HG02798 (cell line): ENCODE data around the gene STEAP2.
A peak's percentile ranks its signal among the peaks of the same experiment; 100 is the strongest.
"Not testable (repeated sequence)": the region's sequence is repeated elsewhere in the genome, so short reads cannot be mapped to it uniquely, and the experiment has no call there.

Experiments
- ATAC-seq: cut with Tn5 transposase; IDR thresholded peaks from one replicate; pipeline ENCODE4 v1.9.1; 2021; ENCODE audit warnings: mild to moderate bottlenecking; ENCODE audit not compliant: unreplicated experiment, poor library complexity

STEAP2 gene

DNA sequence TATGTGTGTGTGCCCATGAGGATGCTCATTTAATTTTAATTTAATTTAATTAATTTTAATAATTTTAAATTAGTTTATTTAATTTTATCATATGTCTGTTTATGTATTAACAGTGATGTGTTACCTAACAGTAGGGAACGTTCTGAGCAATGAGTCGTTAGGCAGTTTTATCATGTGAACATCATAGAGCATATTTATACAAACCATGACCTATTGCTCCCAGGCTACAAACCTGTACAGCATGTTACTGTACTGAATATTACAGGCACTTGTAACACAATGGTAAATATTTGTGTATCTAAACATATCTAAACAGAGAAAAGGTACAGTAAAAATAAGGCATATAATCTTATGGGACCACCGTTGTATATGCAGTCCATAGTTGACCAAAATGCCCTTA, 19.8 kb downstream of the STEAP2 start:
- ATAC-seq = no peak

DNA sequence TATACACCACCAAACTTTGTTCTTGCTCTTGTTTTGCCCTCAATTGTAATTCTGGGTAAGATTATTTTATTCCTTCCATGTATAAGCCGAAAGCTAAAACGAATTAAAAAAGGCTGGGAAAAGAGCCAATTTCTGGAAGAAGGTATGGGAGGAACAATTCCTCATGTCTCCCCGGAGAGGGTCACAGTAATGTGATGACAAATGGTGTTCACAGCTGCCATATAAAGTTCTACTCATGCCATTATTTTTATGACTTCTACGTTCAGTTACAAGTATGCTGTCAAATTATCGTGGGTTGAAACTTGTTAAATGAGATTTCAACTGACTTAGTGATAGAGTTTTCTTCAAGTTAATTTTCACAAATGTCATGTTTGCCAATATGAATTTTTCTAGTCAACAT, 20.9 kb downstream of the STEAP2 start:
- no peak for ATAC-seq

DNA sequence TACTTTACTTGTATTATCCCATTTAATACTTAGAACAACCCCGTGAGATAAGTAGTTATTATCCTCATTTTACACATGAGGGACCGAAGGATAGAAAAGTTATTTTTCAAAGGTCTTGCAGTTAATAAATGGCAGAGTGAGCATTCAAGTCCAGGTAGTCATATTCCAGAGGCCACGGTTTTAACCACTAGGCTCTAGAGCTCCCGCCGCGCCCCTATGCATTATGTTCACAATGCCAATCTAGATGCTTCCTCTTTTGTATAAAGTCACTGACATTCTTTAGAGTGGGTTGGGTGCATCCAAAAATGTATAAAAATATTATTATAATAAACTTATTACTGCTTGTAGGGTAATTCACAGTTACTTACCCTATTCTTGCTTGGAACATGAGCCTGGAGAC, 22.0 kb downstream of the STEAP2 start:
- ATAC-seq = no peak

DNA sequence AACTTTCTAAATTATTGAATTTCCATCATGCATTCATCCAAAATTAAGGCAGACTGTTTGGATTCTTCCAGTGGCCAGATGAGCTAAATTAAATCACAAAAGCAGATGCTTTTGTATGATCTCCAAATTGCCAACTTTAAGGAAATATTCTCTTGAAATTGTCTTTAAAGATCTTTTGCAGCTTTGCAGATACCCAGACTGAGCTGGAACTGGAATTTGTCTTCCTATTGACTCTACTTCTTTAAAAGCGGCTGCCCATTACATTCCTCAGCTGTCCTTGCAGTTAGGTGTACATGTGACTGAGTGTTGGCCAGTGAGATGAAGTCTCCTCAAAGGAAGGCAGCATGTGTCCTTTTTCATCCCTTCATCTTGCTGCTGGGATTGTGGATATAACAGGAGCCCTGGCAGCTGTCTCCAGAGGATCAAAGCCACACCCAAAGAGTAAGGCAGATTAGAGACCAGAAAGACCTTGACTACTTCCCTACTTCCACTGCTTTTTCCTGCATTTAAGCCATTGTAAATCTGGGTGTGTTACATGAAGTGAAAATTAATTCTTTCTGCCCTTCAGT, 25.3 kb downstream of the STEAP2 start:
- no peak for ATAC-seq

DNA sequence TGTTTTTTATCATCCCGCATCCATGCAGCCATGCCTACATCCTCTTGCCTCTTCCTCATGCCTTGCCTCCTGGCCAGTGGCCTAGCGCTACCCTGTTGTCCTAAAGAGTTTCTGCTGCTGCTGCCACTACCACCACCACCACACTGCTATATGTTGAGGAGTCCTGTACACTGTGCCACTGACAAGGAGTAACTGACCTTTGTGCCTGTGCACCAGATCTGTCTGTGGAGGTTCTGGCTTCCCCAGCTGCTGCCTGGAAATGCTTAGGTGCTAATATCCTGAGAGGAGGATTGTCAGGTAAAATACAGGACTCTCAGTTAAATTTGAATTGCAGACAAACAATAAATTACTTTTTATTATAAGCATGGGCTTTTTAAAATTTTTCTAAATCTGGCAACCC, 26.5 kb downstream of the STEAP2 start:
- ATAC-seq = no peak

DNA sequence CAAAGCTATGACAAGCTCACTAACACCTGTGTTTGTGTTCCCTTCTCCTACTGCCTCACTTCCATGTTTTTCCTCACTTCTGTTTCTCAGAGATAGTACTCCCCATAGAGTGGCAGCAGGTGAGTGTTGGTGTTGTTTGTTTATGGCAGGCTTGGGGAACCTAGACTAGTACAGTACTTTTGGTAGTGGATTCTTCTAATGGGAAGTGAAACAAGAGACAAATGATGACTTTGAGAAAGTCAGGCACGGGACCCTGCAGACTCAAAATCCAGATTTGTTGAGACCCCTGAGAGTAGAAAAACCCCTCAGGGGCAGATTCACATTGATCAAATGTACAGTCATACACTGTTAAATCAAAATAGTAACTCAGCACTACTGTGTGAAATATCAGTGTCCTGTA, 27.0 kb downstream of the STEAP2 start:
- peak; percentile 24 for ATAC-seq

DNA sequence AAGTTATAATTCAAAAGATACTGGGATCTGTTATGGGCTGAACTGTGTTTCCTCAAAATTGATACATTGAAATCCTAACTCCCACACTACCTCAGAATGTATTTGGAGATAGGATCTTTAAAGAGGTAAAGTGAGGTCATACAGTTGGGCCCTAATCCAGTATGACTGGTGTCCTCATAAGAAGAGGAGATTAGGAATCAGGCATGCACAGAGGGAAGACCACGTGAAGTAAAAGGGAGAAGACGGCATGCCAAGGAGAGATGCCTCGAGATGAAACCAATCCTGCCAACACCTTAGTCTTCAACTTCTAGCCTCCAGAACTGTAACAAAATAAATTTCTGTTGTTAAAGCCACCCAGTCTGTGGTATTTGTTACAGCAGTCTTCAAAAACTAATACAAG, 27.5 kb downstream of the STEAP2 start:
- ATAC-seq = no peak

DNA sequence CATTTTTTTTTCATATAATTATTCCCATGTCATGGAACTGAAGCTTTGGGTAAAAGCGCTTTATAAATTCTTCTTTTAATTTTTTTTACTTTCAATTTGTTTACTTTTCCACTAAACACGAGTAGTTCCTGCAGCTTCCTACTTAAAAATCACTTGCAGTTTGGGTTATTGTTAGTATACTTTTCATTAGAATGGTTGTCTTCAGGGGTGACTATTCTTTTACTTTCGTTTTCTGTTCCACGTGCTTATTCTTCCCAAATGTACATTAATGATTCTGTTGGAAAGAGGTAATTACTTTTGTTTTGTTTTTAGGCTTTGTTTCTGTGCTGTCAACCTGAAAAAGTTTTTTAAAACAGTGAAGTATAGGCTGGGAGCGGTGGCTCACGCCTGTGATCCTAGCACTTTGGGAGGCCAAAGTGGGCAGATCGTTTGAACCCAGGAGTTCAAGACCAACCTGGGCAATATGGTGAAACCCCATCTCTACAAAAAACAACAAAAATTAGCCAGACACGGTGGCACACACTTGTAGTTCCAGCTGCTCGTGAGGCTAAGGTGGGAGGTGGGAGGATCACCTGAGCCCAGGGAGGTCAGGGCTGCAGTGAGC, 28.2 kb downstream of the STEAP2 start:
- no peak for ATAC-seq

DNA sequence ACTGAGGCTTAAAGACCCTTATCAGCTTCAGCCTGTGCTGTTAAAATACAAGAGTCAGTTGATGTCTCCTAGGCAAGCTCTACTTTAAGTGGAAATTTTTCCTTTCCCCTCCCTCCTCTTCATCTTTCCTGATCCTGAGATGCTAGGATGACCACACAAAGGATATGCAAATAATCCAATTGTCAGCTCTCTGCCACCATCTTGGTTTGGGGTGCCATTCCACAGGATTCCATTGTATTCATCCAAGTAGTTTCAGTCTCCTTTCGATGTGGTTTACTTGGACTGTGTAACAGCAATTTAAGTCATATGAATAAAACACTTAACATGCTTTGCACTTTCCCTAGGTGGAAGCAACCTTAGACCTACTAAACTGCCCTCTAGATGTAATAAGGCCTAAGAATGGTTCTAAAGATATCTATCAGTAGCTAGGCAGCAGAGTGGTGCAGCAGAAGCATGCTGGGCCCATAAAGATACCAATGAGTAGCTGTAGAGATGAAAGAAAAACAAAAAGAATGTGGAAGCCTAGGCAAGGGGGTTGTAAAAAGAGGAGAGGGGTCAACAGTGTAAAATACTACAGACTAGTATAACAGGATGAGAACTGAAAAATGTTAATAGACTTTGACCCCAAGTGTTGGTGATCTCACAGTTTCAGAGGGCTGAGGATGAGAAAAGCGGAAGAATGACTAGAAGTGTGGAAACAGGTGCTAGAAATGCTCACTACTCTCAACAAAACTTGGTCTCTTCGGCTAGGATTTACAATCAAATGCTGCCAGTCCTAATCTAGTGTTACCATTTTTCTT, 31.0 kb downstream of the STEAP2 start:
- peak; percentile 84 for ATAC-seq

DNA sequence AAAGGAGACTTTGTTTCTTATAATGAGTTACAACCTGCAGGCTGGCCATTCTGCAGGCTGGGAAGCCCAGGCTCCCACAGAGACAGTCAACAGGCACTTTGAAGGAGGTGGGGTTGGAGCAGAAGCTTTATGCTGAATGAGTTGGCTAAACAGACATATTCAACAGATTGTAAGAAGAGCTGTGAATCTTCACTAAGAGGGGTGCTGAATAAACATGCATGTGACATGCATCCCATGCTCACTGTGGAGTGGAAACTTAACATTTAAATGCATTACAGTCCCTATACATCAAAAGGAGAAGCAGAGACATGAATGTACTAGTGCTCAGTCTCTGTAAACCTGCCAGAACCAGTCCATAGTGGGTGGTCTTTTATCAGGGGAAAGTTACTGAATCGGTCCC, 32.0 kb downstream of the STEAP2 start:
- no peak for ATAC-seq

DNA sequence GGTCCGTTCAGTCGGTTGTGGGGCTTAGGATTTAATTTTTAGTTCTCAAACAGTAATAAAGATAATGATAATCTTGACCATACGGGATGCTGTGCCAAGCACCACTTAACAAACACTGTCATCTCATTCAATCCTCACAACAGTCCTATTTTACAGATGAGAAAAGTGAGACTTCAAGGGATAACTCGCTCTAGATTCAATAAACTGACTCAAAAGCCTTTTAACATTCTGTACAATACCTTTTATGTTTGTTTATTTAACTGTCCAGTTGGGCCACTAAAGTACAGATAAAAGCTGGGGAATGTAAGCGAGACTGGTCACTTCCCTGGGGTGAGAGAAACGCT, 33.0 kb downstream of the STEAP2 start:
- no peak for ATAC-seq

DNA sequence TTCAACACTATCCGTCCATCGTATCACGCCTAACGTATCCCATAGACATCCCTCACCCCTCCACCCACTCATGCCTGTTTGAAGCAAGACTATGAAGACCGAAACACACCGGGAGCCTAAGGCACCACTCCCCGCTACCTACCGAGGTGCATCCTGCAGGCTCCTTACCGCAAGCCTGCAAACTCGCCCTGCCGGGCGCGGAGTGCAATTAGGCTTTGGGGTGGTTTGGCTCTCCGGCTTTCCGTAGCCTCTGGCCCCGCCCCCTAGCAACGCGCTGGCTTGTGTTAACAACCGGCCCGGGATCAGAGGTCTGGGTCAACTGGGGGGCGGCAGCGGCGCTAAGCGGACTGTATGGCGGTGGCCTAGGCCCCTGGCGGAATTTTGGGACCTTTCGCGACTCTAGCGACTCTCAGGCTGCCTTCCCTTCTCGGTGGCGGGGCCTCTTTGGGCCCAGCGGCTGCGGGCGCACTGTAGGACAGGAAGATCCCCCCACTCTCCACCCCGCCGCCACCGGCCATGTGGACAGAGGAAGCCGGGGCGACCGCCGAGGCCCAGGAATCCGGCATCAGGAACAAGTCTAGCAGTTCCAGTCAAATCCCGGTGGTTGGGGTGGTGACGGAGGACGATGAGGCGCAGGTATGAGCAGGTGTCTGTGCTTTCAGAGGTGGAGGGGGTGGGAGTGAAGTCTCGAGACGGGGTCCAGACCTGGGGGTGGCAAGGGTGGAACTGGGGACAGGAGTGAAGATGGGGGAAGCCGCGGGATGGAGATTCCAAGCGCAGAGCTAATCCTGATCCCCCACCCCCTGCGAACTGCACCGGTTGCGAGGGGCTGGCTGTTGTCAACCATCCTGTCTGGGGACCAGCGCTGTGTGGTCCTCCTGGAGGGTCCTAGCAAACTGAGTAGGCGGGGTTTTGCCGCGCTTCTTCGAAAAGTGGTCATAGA, 33.6 kb downstream of the STEAP2 start, which contains the start of gene CFAP69:
Gene CFAP69, plus strand, starts transcription at position 266 of the 943 bp plus-strand sequence. Its CDS starts 251 bp downstream, at position 517.
- ATAC-seq = peak; percentile 76

DNA sequence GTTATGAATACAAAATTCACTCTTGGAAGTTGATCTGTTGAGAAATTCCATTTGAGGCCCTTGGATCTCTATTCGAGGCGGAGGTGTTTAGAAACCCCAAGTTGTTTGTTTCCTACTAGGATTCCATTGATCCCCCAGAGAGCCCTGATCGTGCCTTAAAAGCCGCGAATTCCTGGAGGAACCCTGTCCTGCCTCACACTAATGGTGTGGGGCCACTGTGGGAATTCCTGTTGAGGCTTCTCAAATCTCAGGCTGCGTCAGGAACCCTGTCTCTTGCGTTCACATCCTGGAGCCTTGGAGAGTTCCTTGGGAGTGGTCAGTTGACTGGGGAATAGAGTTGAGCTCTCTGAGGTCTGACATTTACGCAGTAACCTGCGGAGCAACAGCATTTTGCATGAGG, 34.6 kb downstream of the STEAP2 start:
- no peak for ATAC-seq

DNA sequence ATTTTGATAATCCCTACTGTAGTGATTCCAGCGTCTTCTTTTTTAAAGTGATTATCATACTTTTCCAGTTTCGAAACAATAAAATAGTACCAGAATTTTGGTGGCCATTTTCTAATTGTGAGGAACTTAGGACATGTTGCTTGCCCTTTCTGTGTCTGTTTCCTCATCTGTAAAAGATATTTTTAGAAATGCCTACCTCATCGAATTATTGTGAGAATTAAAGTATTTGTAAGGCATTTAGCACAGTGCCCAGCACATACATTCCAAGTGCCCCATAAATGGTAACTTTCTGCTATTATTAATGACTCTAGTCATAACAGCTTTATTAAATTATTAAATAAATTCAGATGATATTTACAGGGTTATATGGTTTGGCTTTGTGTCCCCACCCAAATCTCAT, 37.2 kb downstream of the STEAP2 start:
- ATAC-seq = no peak

DNA sequence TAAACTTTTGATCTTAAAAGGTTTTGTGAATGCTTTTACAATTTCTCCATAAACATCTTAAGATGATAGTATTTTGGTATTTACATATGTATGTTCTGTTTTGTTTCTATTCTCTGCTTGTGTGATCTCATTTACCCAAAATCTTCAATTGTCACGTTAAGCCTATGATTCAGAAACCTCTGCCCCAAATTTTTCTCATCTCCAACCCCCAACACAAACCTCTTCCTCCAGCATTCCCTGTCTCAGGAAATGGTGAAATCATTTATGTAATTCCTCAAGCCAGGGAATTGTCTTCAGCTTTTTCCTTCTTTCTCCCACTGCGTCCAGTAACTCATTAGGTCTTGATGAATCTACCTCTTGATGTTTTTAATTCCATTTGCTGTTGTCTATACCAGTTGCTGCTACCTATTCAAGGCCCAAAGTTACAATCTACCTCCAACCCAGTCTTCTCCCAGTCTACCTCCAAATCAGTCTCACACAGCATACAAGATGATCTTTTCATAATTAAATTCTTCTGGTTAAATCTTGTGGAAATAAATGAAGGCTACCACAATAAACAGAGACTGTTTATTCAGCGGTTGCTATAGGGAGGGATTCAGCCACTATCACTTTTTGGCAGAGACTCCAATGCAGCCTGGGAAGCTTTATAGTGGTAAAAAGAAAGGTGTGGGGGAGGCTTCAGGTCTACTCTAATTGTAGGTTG, 39.2 kb downstream of the STEAP2 start:
- ATAC-seq = no peak

DNA sequence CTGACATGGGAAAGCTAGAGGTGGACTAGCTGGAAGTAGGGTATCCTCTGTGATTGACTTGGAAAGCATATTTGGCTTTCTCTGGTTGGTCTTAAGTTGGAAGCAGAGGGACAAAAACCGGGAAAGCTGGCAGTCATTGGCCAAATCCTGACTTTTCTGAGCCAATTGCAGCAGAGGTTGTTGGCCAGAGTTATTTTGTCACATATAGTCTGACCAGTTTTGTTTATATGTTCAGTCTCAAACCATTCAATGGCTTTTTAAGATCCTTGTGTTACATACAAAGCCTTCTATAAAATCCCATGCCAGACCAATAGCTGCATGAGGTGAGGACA, 39.7 kb downstream of the STEAP2 start:
- ATAC-seq = no peak

DNA sequence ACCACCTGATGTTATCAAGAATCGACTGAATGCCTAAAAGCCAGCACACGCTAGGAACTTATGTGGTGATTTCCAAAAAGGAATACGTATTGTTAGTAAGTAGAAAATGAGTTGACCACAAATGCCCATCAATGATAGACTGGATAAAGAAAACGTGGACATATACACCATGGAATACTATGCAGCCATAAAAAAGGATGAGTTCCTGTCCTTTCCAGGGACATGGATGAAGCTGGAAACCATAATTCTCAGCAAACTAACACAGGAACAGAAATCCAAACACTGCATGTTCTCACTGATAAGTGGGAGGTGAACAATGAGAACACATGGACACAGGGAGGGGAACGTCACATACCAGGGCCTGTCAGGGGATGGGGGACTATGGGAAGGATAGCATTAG, 44.5 kb downstream of the STEAP2 start:
- not testable (repeated sequence) for ATAC-seq

DNA sequence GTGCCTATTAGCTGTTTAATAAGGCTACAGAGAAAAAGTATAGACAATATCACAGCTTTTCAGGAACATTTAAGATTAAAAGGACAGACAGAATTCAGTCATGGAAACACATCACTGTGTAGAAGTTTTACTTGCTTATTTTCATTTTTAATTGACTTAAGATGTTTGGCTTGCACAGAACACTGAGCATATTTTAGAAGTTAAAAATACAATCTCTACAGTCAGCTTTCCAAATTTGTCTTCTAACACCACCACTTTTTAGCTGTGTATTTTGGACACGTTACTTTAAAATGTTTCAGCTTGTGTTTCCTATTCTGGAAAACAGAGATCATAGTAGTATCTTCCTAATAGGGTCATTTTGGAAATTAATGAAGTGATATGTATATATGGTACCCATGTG, 45.2 kb downstream of the STEAP2 start:
- no peak for ATAC-seq

DNA sequence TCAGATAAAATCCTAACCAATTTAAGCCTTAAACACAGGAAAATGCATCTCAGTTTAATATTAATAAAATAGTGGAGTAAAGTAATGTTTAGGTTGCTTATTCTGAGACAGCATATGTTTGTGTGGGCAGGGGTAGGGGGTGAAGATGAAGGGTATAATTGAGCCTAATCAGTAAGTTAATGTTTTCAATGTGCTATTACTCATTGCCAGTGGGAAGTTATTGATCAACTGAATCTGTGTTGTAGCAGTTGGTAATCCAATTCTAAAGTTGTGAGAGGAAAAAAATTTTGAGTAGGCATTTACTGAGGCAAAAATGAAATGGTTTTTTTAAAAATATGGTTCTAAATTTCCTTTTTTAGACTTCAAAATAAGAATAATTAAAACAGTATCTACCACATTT, 49.9 kb downstream of the STEAP2 start:
- no peak for ATAC-seq

DNA sequence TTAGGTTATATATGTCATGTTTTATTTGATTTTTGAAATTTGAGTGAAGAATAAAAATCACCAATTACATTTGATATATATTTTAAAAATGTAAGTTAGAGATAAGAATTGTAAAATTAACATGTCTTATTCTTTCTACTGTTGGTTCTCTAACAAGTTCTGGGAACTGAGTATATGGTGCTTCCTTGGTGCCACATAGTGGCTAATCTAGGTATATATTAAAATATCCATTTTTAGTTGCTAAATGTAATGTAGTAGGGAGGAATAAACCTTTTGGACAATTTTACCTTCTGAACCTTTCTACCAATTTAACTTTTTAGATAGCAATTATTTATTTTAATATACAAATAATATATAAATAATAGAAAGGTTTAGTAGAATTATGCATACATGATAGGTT, 50.9 kb downstream of the STEAP2 start:
- ATAC-seq = peak; percentile 90
